Epithelial cell of umbilical artery (primary cell): ENCODE measurements around the gene MS4A15. TPM values are rescaled to one million over a fixed set of nuclear protein-coding genes. Genes with fewer than 3 reads are reported as not detected.

Source experiments
- total RNA-seq: library from RNA; depleted of rRNA; stranded (reverse); fragments of >200 nt; gene quantifications from 2 replicates; pipeline ENCODE4 v1.2.3, GENCODE V29; 2014

Gene MS4A15, protein sequence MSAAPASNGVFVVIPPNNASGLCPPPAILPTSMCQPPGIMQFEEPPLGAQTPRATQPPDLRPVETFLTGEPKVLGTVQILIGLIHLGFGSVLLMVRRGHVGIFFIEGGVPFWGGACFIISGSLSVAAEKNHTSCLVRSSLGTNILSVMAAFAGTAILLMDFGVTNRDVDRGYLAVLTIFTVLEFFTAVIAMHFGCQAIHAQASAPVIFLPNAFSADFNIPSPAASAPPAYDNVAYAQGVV
- not detected in 2 replicates for total RNA-seq

DNA sequence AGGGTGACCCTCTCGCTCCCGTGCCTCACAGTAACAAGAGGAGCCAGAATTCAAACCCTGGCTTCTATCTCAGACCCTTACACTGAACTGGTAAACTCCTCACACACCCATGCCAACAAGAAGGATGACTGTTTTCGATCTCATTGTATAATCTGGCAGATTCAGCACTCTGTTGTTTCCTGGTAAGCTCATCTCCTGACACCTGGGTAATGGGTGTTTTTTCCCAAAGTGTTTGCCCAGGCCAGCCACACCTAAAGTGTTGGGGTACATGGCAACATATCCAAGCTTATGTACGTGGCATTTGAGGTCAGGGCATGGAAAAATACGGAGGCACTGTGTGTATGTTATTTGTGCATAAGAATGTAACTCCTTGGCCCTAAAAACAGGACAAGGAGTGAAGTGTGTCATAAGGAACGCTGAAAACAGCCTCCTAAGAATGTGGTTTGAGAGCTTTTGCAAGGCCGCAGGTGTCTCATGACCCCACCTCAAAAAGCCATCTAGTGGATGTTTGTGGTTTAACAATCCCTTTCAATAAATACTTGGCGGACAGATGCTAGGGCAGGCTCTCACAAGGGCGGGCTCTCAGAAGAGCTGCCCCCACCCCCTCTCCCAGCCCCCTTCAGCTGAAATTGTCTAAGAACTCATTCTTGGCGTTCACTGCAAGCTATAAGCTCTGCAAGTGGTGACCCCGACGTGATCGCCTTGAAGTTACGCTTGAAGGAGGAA, at the start of gene MS4A15:
MS4A15 (plus strand) TSS at position 561 of the 726 bp plus-strand sequence. CDS start 6,867 bp downstream, outside the sequence.

DNA sequence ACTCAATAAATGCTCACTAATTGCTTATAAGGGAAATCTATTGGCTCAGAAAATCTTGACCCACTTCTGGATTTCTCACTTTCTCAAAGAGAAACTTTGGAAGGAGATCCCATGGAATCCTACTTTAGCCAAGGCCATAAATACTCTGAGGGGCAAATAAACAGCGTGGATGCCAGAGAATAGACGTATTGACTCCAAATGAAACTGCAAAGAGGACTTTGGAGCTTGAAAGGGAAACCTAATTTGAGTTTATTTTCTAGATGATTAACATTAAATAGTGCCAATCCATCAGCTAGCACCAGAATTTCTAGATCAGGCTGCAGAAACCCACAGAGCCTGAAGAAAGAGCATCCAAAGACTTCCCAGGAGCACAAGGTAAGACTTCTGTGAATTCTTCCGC, 32.2 kb upstream of the MS4A15 start, which contains the start of gene MS4A18:
MS4A18 (plus strand) TSS at position 301 of the 400 bp plus-strand sequence.

DNA sequence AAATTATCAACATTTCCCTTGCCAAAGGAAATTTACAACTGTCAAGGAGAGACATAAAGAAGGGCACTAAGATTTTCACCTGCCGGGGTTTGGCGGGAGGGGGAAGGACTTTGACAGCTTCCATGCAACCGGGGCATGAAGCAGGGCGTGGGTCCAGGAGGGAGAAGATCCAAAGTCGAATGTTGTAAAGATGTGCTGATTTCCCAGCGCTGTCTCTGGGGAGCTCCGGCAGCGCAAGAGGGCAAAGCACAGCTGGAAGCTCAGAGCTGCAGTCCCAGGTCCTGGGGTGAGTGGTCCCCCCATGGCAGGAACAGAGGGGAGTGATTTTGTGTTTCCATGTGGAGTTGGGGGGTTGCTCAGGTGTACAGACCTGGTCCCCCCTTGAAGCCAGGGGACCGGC, 28.5 kb downstream of the MS4A15 start, which contains the start of gene MS4A10:
MS4A10 (plus strand) TSS at position 198 of the 400 bp plus-strand sequence. CDS start 5,003 bp downstream, outside the sequence.

Other genes with a start within 250 kb of the MS4A15 start
- not detected in 2 replicates for gene MS4A13, start 241.5 kb upstream of the MS4A15 start, total RNA-seq
- not detected in 2 replicates for gene MS4A8, start 57.3 kb upstream of the MS4A15 start, total RNA-seq
- gene MS4A18, start 32.1 kb upstream of the MS4A15 start, total RNA-seq = not detected in 2 replicates
- not detected in 2 replicates for gene MS4A10, start 28.5 kb downstream of the MS4A15 start, total RNA-seq
- 10.9 and 22.4 TPM in 2 replicates for gene CCDC86, start 85.2 kb downstream of the MS4A15 start, total RNA-seq
- gene PTGDR2, start 99.1 kb downstream of the MS4A15 start, total RNA-seq = not detected in 2 replicates
- not detected in 2 replicates for gene ZP1, start 110.7 kb downstream of the MS4A15 start, total RNA-seq
- 44.7 and 55.5 TPM in 2 replicates for gene PRPF19, start 149.7 kb downstream of the MS4A15 start, total RNA-seq
- 45.1 and 59.1 TPM in 2 replicates for gene TMEM109, start 157.3 kb downstream of the MS4A15 start, total RNA-seq
- 70.5 and 77.8 TPM in 2 replicates for gene TMEM132A, start 167.6 kb downstream of the MS4A15 start, total RNA-seq
- 3.9 and 20.7 TPM in 2 replicates for gene SLC15A3, start 195.3 kb downstream of the MS4A15 start, total RNA-seq
- gene CD6, start 214.8 kb downstream of the MS4A15 start, total RNA-seq = not detected in 2 replicates